AG04450 (cell line): ENCODE measurements around the gene FAIM2. TPM values are rescaled to one million over a fixed set of nuclear protein-coding genes. Genes with fewer than 3 reads are reported as not detected.

Source experiments
- CTCF ChIA-PET: fragments of 300-600, 350-600 bp; formaldehyde crosslinking; extraction: SDS; loops from one replicate; lab custom pipeline; 2022; ENCODE audit warnings: antibody characterized with exemption, inconsistent platforms; lab: Charles Lee
- POLR2A ChIA-PET: fragments of 350-600 bp; formaldehyde crosslinking; extraction: SDS; loops from one replicate; lab custom pipeline; 2021; ENCODE audit warnings: antibody characterized with exemption, inconsistent platforms; lab: Yijun Ruan, JAX
- DNase-seq: peaks from one replicate; pipeline ENCODE4 v3.0.0-alpha.2; 2011; ENCODE audit warnings: low read depth, low spot score
- H3K27ac ChIP-seq: one replicate; pipeline ENCODE4 v1.5.1; 2012; ENCODE audit warnings: low read depth, low read length, control low read depth
- H3K27me3 ChIP-seq: one replicate; pipeline ENCODE4 v1.6.0; 2012; ENCODE audit warnings: low read length; ENCODE audit not compliant: control insufficient read depth, insufficient read depth
- H3K4me3 ChIP-seq: 2 replicates; pipeline ENCODE4 v1.5.1; 2011; ENCODE audit warnings: mild to moderate bottlenecking, low read depth, low read length, control low read depth
- H3K9me3 ChIP-seq: 2 replicates; pipeline ENCODE4 v1.5.1; 2012; ENCODE audit warnings: low read length; ENCODE audit not compliant: control insufficient read depth, insufficient read depth
- polyA plus RNA-seq: library from polyadenylated mRNA; depleted of rRNA; stranded (reverse); fragments of >200 nt; gene quantifications from 2 replicates; pipeline ENCODE4 v1.2.3, GENCODE V29; 2011
- TF ChIP-seq, protein P1 (sequence below): IDR thresholded peaks from 2 replicates; pipeline ENCODE4 v1.5.1; 2011; ENCODE audit warnings: low read depth, low read length, control low read depth, inconsistent platforms

The FAIM2 gene
- polyA plus RNA-seq, 1 experiment, result 5.9 TPM

DNA sequence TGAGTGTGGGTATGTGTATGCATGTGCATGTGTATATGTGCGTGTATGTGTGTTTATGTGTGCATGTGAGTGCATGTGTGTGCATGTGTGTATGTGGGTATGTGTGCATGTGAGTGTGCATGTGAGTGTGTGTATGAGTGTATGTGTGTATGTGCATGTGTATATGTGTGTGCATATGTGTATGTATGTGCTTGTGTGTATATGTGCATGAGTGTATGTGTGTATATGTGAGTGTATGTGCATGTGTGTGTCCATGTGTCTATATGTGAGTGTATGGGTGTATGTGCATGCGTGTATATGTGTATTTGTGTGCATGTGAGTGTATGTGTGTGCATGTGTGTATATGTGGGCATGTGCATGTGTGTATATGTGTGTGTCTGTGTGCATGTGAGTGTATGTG, 25.7 kb downstream of the FAIM2 start:
- DNase-seq, result no peak
- TF ChIP-seq, protein P1, sequence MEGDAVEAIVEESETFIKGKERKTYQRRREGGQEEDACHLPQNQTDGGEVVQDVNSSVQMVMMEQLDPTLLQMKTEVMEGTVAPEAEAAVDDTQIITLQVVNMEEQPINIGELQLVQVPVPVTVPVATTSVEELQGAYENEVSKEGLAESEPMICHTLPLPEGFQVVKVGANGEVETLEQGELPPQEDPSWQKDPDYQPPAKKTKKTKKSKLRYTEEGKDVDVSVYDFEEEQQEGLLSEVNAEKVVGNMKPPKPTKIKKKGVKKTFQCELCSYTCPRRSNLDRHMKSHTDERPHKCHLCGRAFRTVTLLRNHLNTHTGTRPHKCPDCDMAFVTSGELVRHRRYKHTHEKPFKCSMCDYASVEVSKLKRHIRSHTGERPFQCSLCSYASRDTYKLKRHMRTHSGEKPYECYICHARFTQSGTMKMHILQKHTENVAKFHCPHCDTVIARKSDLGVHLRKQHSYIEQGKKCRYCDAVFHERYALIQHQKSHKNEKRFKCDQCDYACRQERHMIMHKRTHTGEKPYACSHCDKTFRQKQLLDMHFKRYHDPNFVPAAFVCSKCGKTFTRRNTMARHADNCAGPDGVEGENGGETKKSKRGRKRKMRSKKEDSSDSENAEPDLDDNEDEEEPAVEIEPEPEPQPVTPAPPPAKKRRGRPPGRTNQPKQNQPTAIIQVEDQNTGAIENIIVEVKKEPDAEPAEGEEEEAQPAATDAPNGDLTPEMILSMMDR, result no peak
- H3K4me3 ChIP-seq, result no peak overlapping the region
- H3K27me3 ChIP-seq, result peaks cover 5% of the 10 kb centered on the region
- ChIA-PET POLR2A (no interaction called here), CTCF (no interaction called here)
- H3K27ac ChIP-seq, result no peak overlapping the region
- no peaks in the 10 kb centered on the region for H3K9me3 ChIP-seq

- Histone ChIP-seq H3K9me3 (no peaks in the 10 kb centered on the region), H3K27me3 (no peaks in the 10 kb centered on the region), H3K4me3 (no peak overlapping the region), H3K27ac (no peak overlapping the region)
- no peak for DNase-seq
- TF ChIP-seq, protein P1, result no peak
- POLR2A ChIA-PET, result no interaction called here
- CTCF ChIA-PET, result no interaction called here
These were observed 26.6 kb downstream of the FAIM2 start for GRCh38 chr12:49877066-49877465.

DNA sequence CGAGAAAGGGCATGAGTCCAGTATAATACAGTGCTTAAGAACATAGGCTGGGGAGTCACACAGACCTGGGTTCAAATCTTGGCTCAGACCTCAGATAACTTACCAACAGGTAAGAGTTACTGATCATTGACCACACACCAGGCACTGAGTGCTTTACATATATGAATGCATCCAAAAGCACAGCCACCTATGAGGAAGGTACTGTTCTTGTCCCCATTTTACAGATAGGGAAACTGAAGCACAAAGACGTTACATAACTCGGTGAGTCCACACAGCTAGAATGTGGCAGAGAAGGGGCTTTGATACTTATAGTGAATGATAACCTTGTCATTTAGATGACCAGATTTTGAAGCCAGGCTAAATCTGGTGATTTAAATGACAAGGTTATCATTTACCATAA, 27.6 kb downstream of the FAIM2 start:
- DNase-seq, result no peak
- Histone ChIP-seq H3K27ac (no peak overlapping the region), H3K9me3 (no peaks in the 10 kb centered on the region), H3K27me3 (no peaks in the 10 kb centered on the region), H3K4me3 (no peak overlapping the region)
- POLR2A ChIA-PET, result no interaction called here
- TF ChIP-seq, protein P1, result no peak
- CTCF ChIA-PET, result interaction anchor here (0.8 kb wide), 1 partner anchor 9 kb away, joined by 3 read pairs; no protein-coding TSS in a partner anchor

DNA sequence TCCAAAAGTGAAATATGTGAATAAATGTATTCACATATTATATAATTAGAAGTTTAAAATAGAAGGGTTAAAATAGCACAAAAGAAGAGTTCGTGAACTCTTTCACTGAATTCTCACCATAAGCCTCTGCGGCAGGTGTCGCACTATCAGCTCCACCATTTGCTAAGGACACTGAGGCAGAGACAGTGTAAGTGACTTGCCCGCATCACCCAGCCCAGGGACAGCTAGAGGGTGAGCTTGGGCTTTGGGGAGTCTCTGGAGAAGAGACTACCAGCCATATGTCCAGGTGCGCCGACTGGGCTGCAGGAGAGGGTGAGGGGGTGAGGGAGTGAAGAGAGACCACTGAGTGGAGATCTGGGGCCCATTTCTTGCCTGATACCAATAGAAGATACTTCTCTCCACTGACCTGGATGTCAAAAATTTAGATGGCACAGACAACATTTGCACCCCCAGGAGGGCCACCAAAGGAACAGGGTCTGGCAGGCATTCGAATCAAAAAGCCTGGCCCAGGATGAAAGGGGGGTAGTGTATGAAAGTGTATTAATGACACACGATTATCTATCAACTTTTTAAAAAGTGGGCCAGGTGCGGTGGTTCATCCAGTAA, 28.5 kb downstream of the FAIM2 start:
- POLR2A ChIA-PET, result no interaction called here
- no peak overlapping the region for H3K4me3 ChIP-seq
- TF ChIP-seq, protein P1, result no peak
- no peaks in the 10 kb centered on the region for H3K9me3 ChIP-seq
- H3K27me3 ChIP-seq, result no peaks in the 10 kb centered on the region
- H3K27ac ChIP-seq, result no peak overlapping the region
- no peak for DNase-seq
- CTCF ChIA-PET, result no interaction called here

DNA sequence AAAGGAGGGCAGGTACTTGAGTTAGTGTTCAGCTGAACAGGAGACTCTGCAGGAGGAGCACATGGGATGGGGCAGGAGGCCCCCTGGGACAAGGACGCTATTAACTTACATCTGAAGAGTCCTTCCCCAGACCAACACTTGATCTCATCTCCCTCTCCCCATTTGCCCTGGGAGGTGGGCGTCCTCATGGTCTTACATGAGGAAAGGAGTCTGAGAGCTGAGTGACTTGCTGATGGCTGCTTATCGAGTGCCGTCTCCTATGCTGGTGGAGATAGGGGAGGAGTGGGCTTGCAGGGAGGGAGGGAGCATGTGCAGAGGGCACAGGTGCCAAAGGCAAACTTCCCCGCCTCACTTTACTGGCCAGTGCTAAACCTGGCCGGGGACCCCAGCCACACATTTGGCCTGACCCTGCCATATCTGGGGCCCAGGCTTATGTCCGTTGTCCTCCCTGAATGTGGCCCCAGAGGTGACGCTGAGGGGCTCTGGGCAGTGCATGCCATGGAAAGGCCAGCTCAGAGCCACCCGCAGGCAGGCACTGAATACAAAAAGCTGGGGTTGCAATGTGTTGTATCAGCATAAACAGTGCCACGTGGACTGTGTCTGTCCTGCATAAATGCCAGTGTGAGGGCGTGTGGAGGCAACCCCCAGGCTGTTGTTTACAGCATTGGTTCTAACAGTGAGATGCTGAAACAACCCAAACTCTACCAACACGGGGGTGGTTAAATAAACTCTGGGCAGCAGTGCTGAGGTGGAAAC, 29.4 kb downstream of the FAIM2 start:
- no peaks in the 10 kb centered on the region for H3K27me3 ChIP-seq
- H3K4me3 ChIP-seq, result no peak overlapping the region
- H3K27ac ChIP-seq, result no peak overlapping the region
- TF ChIP-seq, protein P1, result no peak
- ChIA-PET POLR2A (no interaction called here), CTCF (no interaction called here)
- H3K9me3 ChIP-seq, result no peaks in the 10 kb centered on the region
- DNase-seq, result no peak
